Tibial artery (tissue), 4 donors: ENCODE data around the gene TMED1.

Experiments used
- DNase-seq, 2 donors: peaks; one replicate each; pipeline ENCODE4 v3.0.0-alpha.2; 2019
- H3K27ac ChIP-seq, 2 donors: fragments of 200-600 bp; sonication (generic) in 1 of 2; 1 replicate in 1 of 2; 2 replicates in 1 of 2; pipeline ENCODE4 v1.5.1; 2018 to 2019; ENCODE audit warnings: mild to moderate bottlenecking in 1 of 2
- H3K27me3 ChIP-seq, 2 donors: fragments of 200-600 bp; sonication (generic) in 1 of 2; one replicate each; pipeline versions ENCODE4 v1.5.1 to v1.6.0; 2016 to 2019
- H3K36me3 ChIP-seq, 3 donors: fragments of 200-600 bp; sonication (generic) in 2 of 3; one replicate each; pipeline ENCODE4 v1.5.1; 2016 to 2019; ENCODE audit warnings: mild to moderate bottlenecking in 2 of 3
- H3K4me1 ChIP-seq, 4 donors: fragments of 200-600 bp; sonication (generic) in 2 of 4; 1 replicate in 3 of 4; 2 replicates in 1 of 4; pipeline ENCODE4 v1.5.1; 2016 to 2019
- H3K4me3 ChIP-seq, 2 donors: fragments of 200-600 bp; sonication (generic) in 1 of 2; 1 replicate in 1 of 2; 2 replicates in 1 of 2; pipeline ENCODE4 v1.5.1; 2018 to 2019; ENCODE audit warnings: mild to moderate bottlenecking in 2 of 2
- H3K9me3 ChIP-seq, 3 donors: fragments of 200-600 bp; sonication (generic) in 1 of 3; one replicate each; pipeline ENCODE4 v1.5.1; 2016 to 2019
- intact Hi-C: fragments of 100-400 bp; cut with DNase I; formaldehyde crosslinking; loops from one replicate; pipeline ENCODE4 v1.15.0; 2023; ENCODE audit warnings: low total_unique reads
- TF ChIP-seq, protein P1 (sequence below), 2 experiments: fragments of 200-600 bp in 1 of 2; fragments of 450-650 bp in 1 of 2; IDR thresholded peaks; one replicate each; pipeline ENCODE4 v1.5.1; 2017 to 2019; ENCODE audit warnings: antibody characterized with exemption in 2 of 2, mild to moderate bottlenecking in 1 of 2, moderate library complexity in 1 of 2

The TMED1 gene

DNA sequence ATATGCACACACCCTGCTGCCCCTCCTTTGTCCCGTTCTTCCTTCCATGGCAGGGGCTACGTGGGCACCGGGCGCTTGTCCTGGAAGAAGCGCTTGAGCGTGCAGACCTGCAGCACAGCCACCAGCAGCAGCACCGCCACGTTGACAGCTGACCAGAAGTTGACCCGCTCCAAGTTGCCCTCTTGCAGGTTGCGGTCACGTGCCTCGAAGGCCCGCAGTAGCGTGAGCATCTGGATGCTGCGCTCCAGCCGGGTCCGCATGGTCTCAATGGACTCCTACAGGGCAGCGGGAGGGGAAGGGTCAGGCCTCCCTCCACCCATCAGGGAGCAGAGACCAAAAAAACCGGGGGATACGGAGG lies 3.1 kb downstream of the TMED1 start:
- H3K36me3 ChIP-seq, result peaks cover 9 to 64% (median 39%) of the 10 kb centered on the region in 3 donors
- no peaks in the 10 kb centered on the region for H3K9me3 ChIP-seq
- peaks cover 0 to 21% (median 9%) of the 10 kb centered on the region in 4 donors for H3K4me1 ChIP-seq
- intact Hi-C loops, result no loop called here
- H3K4me3 ChIP-seq, result no peak overlapping the region
- TF ChIP-seq, protein P1, sequence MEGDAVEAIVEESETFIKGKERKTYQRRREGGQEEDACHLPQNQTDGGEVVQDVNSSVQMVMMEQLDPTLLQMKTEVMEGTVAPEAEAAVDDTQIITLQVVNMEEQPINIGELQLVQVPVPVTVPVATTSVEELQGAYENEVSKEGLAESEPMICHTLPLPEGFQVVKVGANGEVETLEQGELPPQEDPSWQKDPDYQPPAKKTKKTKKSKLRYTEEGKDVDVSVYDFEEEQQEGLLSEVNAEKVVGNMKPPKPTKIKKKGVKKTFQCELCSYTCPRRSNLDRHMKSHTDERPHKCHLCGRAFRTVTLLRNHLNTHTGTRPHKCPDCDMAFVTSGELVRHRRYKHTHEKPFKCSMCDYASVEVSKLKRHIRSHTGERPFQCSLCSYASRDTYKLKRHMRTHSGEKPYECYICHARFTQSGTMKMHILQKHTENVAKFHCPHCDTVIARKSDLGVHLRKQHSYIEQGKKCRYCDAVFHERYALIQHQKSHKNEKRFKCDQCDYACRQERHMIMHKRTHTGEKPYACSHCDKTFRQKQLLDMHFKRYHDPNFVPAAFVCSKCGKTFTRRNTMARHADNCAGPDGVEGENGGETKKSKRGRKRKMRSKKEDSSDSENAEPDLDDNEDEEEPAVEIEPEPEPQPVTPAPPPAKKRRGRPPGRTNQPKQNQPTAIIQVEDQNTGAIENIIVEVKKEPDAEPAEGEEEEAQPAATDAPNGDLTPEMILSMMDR (IDR thresholded peaks at IDR 0.05), result no peak
- no peaks in the 10 kb centered on the region for H3K27me3 ChIP-seq
- no peak for DNase-seq
- no peak overlapping the region for H3K27ac ChIP-seq

DNA sequence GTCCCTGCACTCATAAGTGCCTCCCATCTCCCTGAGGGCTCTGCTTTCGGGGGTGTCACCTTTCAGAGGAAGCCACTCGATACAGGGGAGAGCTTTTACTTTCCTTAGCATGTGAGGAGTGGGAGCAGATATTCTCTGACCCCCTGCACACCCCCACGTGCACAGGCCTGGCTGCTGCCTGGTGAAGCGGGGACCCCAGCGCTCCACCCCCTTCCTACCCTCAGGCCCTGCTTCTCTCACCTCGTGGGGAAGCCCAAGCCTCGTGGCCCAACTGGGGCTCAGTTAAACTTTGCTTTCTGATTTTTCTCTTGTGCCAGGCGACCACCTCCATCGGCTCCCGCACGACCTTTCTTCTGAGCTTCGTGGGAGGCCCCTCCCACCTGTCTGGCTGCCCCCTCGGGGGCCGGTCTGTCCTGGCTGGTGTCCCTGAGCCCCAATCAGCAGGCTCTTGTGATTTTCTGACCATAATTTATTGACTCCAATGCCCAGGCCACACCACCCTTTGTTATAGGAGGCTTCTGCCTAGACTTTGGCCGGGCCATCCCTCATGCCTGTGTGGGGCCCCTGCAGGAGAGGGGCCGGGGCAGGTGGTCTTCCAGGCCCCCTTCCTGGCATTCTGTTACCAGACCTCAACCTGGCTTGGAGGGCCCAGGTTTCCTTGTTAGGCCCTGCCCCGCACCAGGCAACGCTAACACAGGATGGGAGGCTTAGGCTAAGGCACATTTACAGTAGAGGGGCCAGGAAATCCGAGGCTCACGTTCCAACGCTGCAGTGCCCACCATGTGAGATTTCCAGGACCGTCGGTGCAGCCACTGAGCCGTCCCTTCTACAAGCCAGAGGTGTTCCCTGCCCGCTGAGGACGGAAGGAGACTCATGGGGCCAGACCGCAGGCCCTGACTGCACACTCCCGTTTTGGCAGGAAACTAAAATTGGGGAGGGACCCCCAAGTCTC lies 3.7 kb downstream of the TMED1 start:
- Histone ChIP-seq H3K27ac (no peak overlapping the region), H3K4me1 (peaks cover 0 to 21% (median 9%) of the 10 kb centered on the region in 4 donors), H3K9me3 (no peaks in the 10 kb centered on the region), H3K4me3 (no peak overlapping the region), H3K27me3 (no peaks in the 10 kb centered on the region), H3K36me3 (peaks cover 10 to 71% (median 45%) of the 10 kb centered on the region in 3 donors)
- DNase-seq, result no peak
- TF ChIP-seq, protein P1 (IDR thresholded peaks at IDR 0.05), result no peak
- intact Hi-C loops, result no loop called here

GRCh38 chr19:10830931-10831779 lies 4.9 kb downstream of the TMED1 start:
- peaks cover 21 to 82% (median 53%) of the 10 kb centered on the region in 3 donors for H3K36me3 ChIP-seq
- no peak overlapping the region for H3K4me3 ChIP-seq
- intact Hi-C loops, result no loop called here
- TF ChIP-seq, protein P1 (IDR thresholded peaks at IDR 0.05), result no peak
- H3K27ac ChIP-seq, result no peak overlapping the region
- H3K4me1 ChIP-seq, result peaks cover 0 to 13% (median 3%) of the 10 kb centered on the region in 4 donors
- H3K9me3 ChIP-seq, result no peaks in the 10 kb centered on the region
- DNase-seq, result no peak
- H3K27me3 ChIP-seq, result no peaks in the 10 kb centered on the region

- no peak overlapping the region for H3K4me3 ChIP-seq
- intact Hi-C loops, result no loop called here
- DNase-seq, result no peak
- H3K9me3 ChIP-seq, result no peaks in the 10 kb centered on the region
- H3K27ac ChIP-seq, result no peak overlapping the region
- H3K4me1 ChIP-seq, result peaks cover 0 to 7% (median 3%) of the 10 kb centered on the region in 4 donors
- H3K36me3 ChIP-seq, result peaks cover 28 to 90% (median 61%) of the 10 kb centered on the region in 3 donors
- H3K27me3 ChIP-seq, result no peaks in the 10 kb centered on the region
- TF ChIP-seq, protein P1 (IDR thresholded peaks at IDR 0.05), result no peak
Observed at GRCh38 chr19:10830370-10830769, 5.6 kb downstream of the TMED1 start.

DNA sequence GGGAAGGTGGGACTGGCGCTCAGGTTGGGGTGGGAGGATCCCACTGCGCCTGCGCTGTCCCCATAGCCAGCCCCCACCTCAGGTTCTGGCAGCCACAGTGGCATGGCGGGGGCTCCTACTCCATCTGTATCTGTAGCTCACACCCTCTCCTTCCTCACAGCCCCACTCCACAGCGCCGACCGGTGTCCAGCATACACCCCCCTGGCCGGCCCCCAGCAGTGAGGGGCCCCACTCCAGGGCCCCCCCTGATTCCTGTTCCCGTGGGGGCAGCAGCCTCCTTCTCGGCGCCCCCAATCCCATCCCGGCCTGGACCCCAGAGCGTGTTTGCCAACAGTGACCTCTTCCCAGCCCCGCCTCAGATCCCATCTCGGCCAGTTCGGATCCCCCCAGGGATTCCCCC lies 6.0 kb downstream of the TMED1 start:
- Histone ChIP-seq H3K4me3 (no peak overlapping the region), H3K36me3 (peaks cover 31 to 94% (median 65%) of the 10 kb centered on the region in 3 donors), H3K9me3 (no peaks in the 10 kb centered on the region), H3K27ac (no peak overlapping the region), H3K4me1 (peaks cover 0 to 3% (median 1%) of the 10 kb centered on the region in 4 donors), H3K27me3 (no peaks in the 10 kb centered on the region)
- DNase-seq, result no peak
- intact Hi-C loops, result no loop called here
- TF ChIP-seq, protein P1 (IDR thresholded peaks at IDR 0.05), result no peak
